Endothelial cell of umbilical vein (primary cell): ENCODE results near the gene CTU2. TPM values are rescaled to one million over a fixed set of nuclear protein-coding genes. Genes with fewer than 3 reads are reported as not detected.

Experiments used
- BruUV-seq: library from RNA; stranded (reverse); fragments of 400-500 nt; replicated peaks from 2 replicates; lab custom pipeline; 2021; lab: Mats Ljungman, UMichigan
- CTCF ChIA-PET: fragments of 300-600, 350-600 bp; sonication (Branson Sonifier 250); formaldehyde crosslinking; loops from one replicate; lab custom pipeline; 2021; ENCODE audit warnings: antibody characterized with exemption, inconsistent platforms; lab: Charles Lee
- POLR2A ChIA-PET: fragments of 300-600, 350-600 bp; sonication (Branson Sonifier 250); formaldehyde crosslinking; loops from one replicate; lab custom pipeline; 2021; ENCODE audit warnings: antibody characterized with exemption, inconsistent platforms; lab: Charles Lee
- DNase-seq: peaks from one replicate; pipeline ENCODE4 v3.0.0-alpha.2; 2011; ENCODE audit warnings: low read depth, low spot score
- FAIRE-seq: peaks from 2 replicates; lab custom pipeline; 2011; peaks lifted over from hg19 to GRCh38; lab: Jason Lieb, UNC
- H2AFZ ChIP-seq: 2 replicates; pipeline ENCODE4 v1.6.0; 2012; ENCODE audit warnings: low read depth, low read length, control low read depth, inconsistent platforms
- H3K27ac ChIP-seq: 2 replicates; pipeline ENCODE4 v1.5.1; 2011; ENCODE audit warnings: low read depth, mild to moderate bottlenecking, control low read depth, low read length, moderate library complexity; ENCODE audit not compliant: insufficient read depth
- H3K27me3 ChIP-seq, 2 experiments: 2 replicates each; pipeline versions ENCODE4 v1.6.0 to v1.6.1; 2011; ENCODE audit warnings: low read length in 2 of 2, mixed read lengths in 1 of 2; ENCODE audit not compliant: control insufficient read depth in 2 of 2, insufficient read depth in 2 of 2
- H3K36me3 ChIP-seq, 2 experiments: 2 replicates in 1 of 2; 3 replicates in 1 of 2; pipeline ENCODE4 v1.5.1; 2011; ENCODE audit warnings: low read length in 2 of 2, mild to moderate bottlenecking in 1 of 2, moderate library complexity in 1 of 2; ENCODE audit not compliant: control insufficient read depth in 2 of 2, insufficient read depth in 2 of 2; ENCODE audit errors: extremely low read depth in 1 of 2
- H3K4me1 ChIP-seq: 3 replicates; pipeline ENCODE4 v1.5.1; 2011; ENCODE audit warnings: mild to moderate bottlenecking, low read length; ENCODE audit not compliant: control insufficient read depth, insufficient read depth; ENCODE audit errors: extremely low read depth
- H3K4me2 ChIP-seq: 2 replicates; pipeline ENCODE4 v1.6.1; 2011; ENCODE audit warnings: low read length, control low read depth, mixed read lengths; ENCODE audit not compliant: insufficient read depth
- H3K4me3 ChIP-seq, 3 experiments: fragments of 200-600 bp in 1 of 3; sonication (generic), shearing (Covaris generic) in 1 of 3; replicated peaks in 1 of 3; 2 replicates each; pipeline ENCODE4 v1.5.1; 2011 to 2016; ENCODE audit warnings: control low read depth in 3 of 3, low read length in 3 of 3, mild to moderate bottlenecking in 2 of 3, inconsistent platforms in 1 of 3, low read depth in 1 of 3, moderate library complexity in 1 of 3; ENCODE audit not compliant: insufficient read depth in 1 of 3
- H3K79me2 ChIP-seq: 2 replicates; pipeline ENCODE4 v1.6.0; 2012; ENCODE audit warnings: low read length, inconsistent platforms; ENCODE audit not compliant: control insufficient read depth, insufficient read depth
- H3K9ac ChIP-seq: replicated peaks from 2 replicates; pipeline ENCODE3; 2011; ENCODE audit warnings: low read length, control low read depth; ENCODE audit not compliant: insufficient read depth; ENCODE audit errors: extremely low read depth
- H3K9me1 ChIP-seq: replicated peaks from 3 replicates; pipeline ENCODE4 v1.6.0; 2011; ENCODE audit warnings: mild to moderate bottlenecking, low read length; ENCODE audit not compliant: control insufficient read depth, insufficient read depth; ENCODE audit errors: extremely low read depth
- H3K9me3 ChIP-seq: replicated peaks from 2 replicates; pipeline ENCODE4 v1.5.1; 2012; ENCODE audit warnings: low read length, inconsistent platforms; ENCODE audit not compliant: control insufficient read depth, insufficient read depth
- H4K20me1 ChIP-seq: replicated peaks from 2 replicates; pipeline ENCODE3; 2011; ENCODE audit warnings: mild to moderate bottlenecking, low read length; ENCODE audit not compliant: control insufficient read depth, insufficient read depth; ENCODE audit errors: extremely low read depth
- EZH2 ChIP-seq: IDR thresholded peaks from 2 replicates; pipeline ENCODE4 v1.6.1; 2012; ENCODE audit warnings: borderline replicate concordance, low read depth, mild to moderate bottlenecking, moderate library complexity, low read length, inconsistent platforms; ENCODE audit not compliant: severe bottlenecking
- FOS ChIP-seq: IDR thresholded peaks from 2 replicates; pipeline ENCODE4 v1.6.1; 2011; ENCODE audit warnings: mild to moderate bottlenecking, low read length, moderate library complexity, borderline replicate concordance; ENCODE audit not compliant: insufficient read depth
- GATA2 ChIP-seq: IDR thresholded peaks from 2 replicates; pipeline ENCODE4 v1.7.0; 2011; ENCODE audit warnings: low read depth, mild to moderate bottlenecking, moderate library complexity, mixed read lengths, low read length; ENCODE audit not compliant: insufficient read length, insufficient read depth
- JUN ChIP-seq: IDR thresholded peaks from 2 replicates; pipeline ENCODE4 v1.6.1; 2011; ENCODE audit warnings: borderline replicate concordance, low read depth; ENCODE audit not compliant: insufficient read length, insufficient read depth
- MYC ChIP-seq: IDR thresholded peaks from one replicate; pipeline ENCODE4 v1.6.1; 2011; ENCODE audit warnings: mild to moderate bottlenecking, low read depth, low read length
- POLR2A ChIP-seq: IDR thresholded peaks from 2 replicates; pipeline ENCODE4 v1.6.1; 2012; ENCODE audit warnings: low read depth, mild to moderate bottlenecking, control low read depth, low read length
- POLR2AphosphoS5 ChIP-seq: IDR thresholded peaks from 2 replicates; pipeline ENCODE4 v1.6.1; 2012; ENCODE audit warnings: low read depth, mild to moderate bottlenecking, control low read depth, low read length, moderate library complexity; ENCODE audit not compliant: insufficient read depth
- dilution Hi-C: fragments of 300-500 bp; cut with MboI; formaldehyde crosslinking; loops from one replicate; pipeline ENCODE4 v1.15.0; 2019; ENCODE audit warnings: low sequenced_read_pairs; ENCODE audit not compliant: extremely low pct_ligation_motif_present
- intact Hi-C: fragments of 100-400 bp; cut with micrococcal nuclease; formaldehyde crosslinking; loops from one replicate; pipeline ENCODE4 v1.10.0; 2022
- microRNA-seq: library from miRNA; unstranded; fragments of <30 nt; microRNA quantifications from one replicate; pipeline ENCODE4 v1.2.0, GENCODE V29; 2021; ENCODE audit warnings: borderline number of aligned reads, borderline replicate concordance
- polyA plus RNA-seq, 4 experiments: library from polyadenylated mRNA; depleted of rRNA in 3 of 4; stranded (reverse) in 3 of 4; unstranded in 1 of 4; fragments of >200 nt; gene quantifications; 2 replicates each; pipeline versions ENCODE4 v1.2.1 to v1.2.3, GENCODE V29; 2011 to 2012; ENCODE audit warnings: missing spikeins in 1 of 4
- total RNA-seq: library from RNA; stranded (reverse); gene quantifications from 2 replicates; pipeline ENCODE4 v1.2.3, GENCODE V29; 2021
- TF ChIP-seq, protein P1 (sequence below): IDR thresholded peaks from 2 replicates; pipeline ENCODE4 v1.6.1; 2011; ENCODE audit not compliant: insufficient read depth, insufficient read length
- TF ChIP-seq, protein P2 (sequence below), 2 donors: IDR thresholded peaks; 1 replicate in 1 of 2; 2 replicates in 1 of 2; pipeline ENCODE4 v1.5.1; 2011; ENCODE audit warnings: low read length in 2 of 2, mild to moderate bottlenecking in 2 of 2, moderate library complexity in 2 of 2, control low read depth in 1 of 2, inconsistent platforms in 1 of 2, low read depth in 1 of 2; ENCODE audit not compliant: insufficient read depth in 1 of 2; ENCODE audit errors: extremely low read depth in 1 of 2

The CTU2 gene
- total and polyA plus RNA-seq, 2 donors (not counting 3 experiments of a cell fraction or from before 2014, with no cell fraction given) = 26.1 to 33.7 TPM

DNA sequence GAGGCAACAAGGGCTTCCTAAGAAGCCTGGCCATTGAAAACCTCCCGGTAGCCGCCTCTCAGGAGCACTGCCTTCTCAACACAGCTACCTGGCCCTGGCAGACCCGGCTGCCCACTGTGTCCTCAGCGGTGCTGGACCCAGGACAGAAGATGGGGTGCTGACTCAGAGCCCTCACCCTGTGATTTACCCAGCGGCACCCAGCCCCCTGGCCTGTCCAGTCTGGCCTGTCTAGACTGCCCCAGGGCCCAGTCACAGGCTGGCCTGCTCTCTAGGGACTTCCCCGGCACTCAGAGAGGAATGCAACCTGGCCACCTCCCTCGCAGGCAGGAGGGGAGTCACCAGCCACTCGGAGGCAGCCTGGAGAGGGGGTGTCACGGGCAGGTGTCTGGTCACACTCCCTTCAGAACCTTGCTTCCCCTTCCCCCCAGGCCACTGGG lies 58.6 kb downstream of the CTU2 start:
- no peak for DNase-seq

More for the DNA sequence above, 58.6 kb downstream of the CTU2 start:
- no peak for TF ChIP-seq MYC
- TF ChIP-seq, protein P1, sequence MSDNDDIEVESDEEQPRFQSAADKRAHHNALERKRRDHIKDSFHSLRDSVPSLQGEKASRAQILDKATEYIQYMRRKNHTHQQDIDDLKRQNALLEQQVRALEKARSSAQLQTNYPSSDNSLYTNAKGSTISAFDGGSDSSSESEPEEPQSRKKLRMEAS = no peak
- no peak for TF ChIP-seq GATA2
- TF ChIP-seq, protein P2, sequence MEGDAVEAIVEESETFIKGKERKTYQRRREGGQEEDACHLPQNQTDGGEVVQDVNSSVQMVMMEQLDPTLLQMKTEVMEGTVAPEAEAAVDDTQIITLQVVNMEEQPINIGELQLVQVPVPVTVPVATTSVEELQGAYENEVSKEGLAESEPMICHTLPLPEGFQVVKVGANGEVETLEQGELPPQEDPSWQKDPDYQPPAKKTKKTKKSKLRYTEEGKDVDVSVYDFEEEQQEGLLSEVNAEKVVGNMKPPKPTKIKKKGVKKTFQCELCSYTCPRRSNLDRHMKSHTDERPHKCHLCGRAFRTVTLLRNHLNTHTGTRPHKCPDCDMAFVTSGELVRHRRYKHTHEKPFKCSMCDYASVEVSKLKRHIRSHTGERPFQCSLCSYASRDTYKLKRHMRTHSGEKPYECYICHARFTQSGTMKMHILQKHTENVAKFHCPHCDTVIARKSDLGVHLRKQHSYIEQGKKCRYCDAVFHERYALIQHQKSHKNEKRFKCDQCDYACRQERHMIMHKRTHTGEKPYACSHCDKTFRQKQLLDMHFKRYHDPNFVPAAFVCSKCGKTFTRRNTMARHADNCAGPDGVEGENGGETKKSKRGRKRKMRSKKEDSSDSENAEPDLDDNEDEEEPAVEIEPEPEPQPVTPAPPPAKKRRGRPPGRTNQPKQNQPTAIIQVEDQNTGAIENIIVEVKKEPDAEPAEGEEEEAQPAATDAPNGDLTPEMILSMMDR (IDR thresholded peaks at IDR 0.05; ENCODE audit: extremely low read depth in 1 of 2, insufficient read depth in 1 of 2, low read depth in 1 of 2, low read length in 2 of 2) = no peak
- TF ChIP-seq JUN = no peak
- no peak for TF ChIP-seq FOS
- TF ChIP-seq POLR2A = no peak
- no peak for TF ChIP-seq POLR2AphosphoS5
- TF ChIP-seq EZH2 = no peak
- dilution Hi-C loops = no loop called here
- Histone ChIP-seq H3K27ac (no peak overlapping the region), H2AFZ (no peak overlapping the region), H3K4me2 (no peak overlapping the region), H4K20me1 (no peaks in the 10 kb centered on the region), H3K9ac (no peak overlapping the region), H3K27me3 (no peaks in the 10 kb centered on the region), H3K36me3 (peaks cover 0 to 14% of the 10 kb centered on the region in 2 experiments), H3K4me1 (peaks cover 27% of the 10 kb centered on the region), H3K9me3 (no peaks in the 10 kb centered on the region), H3K79me2 (peaks cover 95% of the 10 kb centered on the region), H3K4me3 (no peak overlapping the region), H3K9me1 (no peaks in the 10 kb centered on the region)
- BruUV-seq = no TSS peak
- ChIA-PET POLR2A (no interaction called here), CTCF (interaction anchor here (1.0 to 1.7 kb wide), 2 partner anchors 20 to 27 kb away, joined by 3 to 6 read pairs; no protein-coding TSS in a partner anchor)
- intact Hi-C loops = no loop called here
- FAIRE-seq = no peak

Small RNA genes lying within 50 kb of the gene (microRNA-seq; reads per million reads assigned to microRNA genes)
- gene MIR4722 = not detected

Other genes with a start within 250 kb of the CTU2 start
- gene ZC3H18, start 136.1 kb upstream of the CTU2 start, total RNA-seq = 52.8 and 59.6 TPM in 2 replicates
- gene ZC3H18, start 136.1 kb upstream of the CTU2 start, polyA plus RNA-seq = 12.1 and 12.7 TPM in 2 replicates
- not detected in 2 replicates for gene IL17C, start 67.9 kb upstream of the CTU2 start, total RNA-seq
- gene IL17C, start 67.9 kb upstream of the CTU2 start, polyA plus RNA-seq = 0.14 and 0.17 TPM in 2 replicates
- 37.0 and 45.8 TPM in 2 replicates for gene CYBA, start 55.5 kb upstream of the CTU2 start, total RNA-seq
- gene CYBA, start 55.5 kb upstream of the CTU2 start, polyA plus RNA-seq = 77.3 and 100 TPM in 2 replicates
- gene MVD, start 43.4 kb upstream of the CTU2 start, total RNA-seq = 117 and 142 TPM in 2 replicates
- 60.3 and 64.4 TPM in 2 replicates for gene MVD, start 43.4 kb upstream of the CTU2 start, polyA plus RNA-seq
- 0.18 and 0.31 TPM in 2 replicates for gene SNAI3, start 20.0 kb upstream of the CTU2 start, total RNA-seq
- 0.30 and 0.38 TPM in 2 replicates for gene SNAI3, start 20.0 kb upstream of the CTU2 start, polyA plus RNA-seq
- 38.8 and 41.8 TPM in 2 replicates for gene RNF166, start 95 bp upstream of the CTU2 start, total RNA-seq
- gene RNF166, start 95 bp upstream of the CTU2 start, polyA plus RNA-seq = 27.6 and 34.0 TPM in 2 replicates
- 306 and 322 TPM in 2 replicates for gene PIEZO1, start 78.7 kb downstream of the CTU2 start, total RNA-seq
- 298 and 393 TPM in 2 replicates for gene PIEZO1, start 78.7 kb downstream of the CTU2 start, polyA plus RNA-seq
- gene CDT1, start 97.3 kb downstream of the CTU2 start, total RNA-seq = 26.5 and 30.6 TPM in 2 replicates
- 15.6 and 19.3 TPM in 2 replicates for gene CDT1, start 97.3 kb downstream of the CTU2 start, polyA plus RNA-seq
- gene APRT, start 105.4 kb downstream of the CTU2 start, total RNA-seq = 148 and 152 TPM in 2 replicates
- 143 and 179 TPM in 2 replicates for gene APRT, start 105.4 kb downstream of the CTU2 start, polyA plus RNA-seq
- gene GALNS, start 150.4 kb downstream of the CTU2 start, total RNA-seq = 32.5 and 40.2 TPM in 2 replicates
- 21.8 and 23.2 TPM in 2 replicates for gene GALNS, start 150.4 kb downstream of the CTU2 start, polyA plus RNA-seq
- gene TRAPPC2L, start 150.6 kb downstream of the CTU2 start, total RNA-seq = 61.9 and 80.0 TPM in 2 replicates
- 131 and 151 TPM in 2 replicates for gene TRAPPC2L, start 150.6 kb downstream of the CTU2 start, polyA plus RNA-seq
- not detected in 2 replicates for gene PABPN1L, start 160.2 kb downstream of the CTU2 start, total RNA-seq
- not detected in 2 replicates for gene PABPN1L, start 160.2 kb downstream of the CTU2 start, polyA plus RNA-seq